ENCODE results near the gene NDUFB5. TPM values are rescaled to one million over a fixed set of nuclear protein-coding genes. Genes with fewer than 3 reads are reported as not detected.

Gene NDUFB5
- total RNA-seq, 1 experiment from 2014 or later: 95.6 TPM

DNA sequence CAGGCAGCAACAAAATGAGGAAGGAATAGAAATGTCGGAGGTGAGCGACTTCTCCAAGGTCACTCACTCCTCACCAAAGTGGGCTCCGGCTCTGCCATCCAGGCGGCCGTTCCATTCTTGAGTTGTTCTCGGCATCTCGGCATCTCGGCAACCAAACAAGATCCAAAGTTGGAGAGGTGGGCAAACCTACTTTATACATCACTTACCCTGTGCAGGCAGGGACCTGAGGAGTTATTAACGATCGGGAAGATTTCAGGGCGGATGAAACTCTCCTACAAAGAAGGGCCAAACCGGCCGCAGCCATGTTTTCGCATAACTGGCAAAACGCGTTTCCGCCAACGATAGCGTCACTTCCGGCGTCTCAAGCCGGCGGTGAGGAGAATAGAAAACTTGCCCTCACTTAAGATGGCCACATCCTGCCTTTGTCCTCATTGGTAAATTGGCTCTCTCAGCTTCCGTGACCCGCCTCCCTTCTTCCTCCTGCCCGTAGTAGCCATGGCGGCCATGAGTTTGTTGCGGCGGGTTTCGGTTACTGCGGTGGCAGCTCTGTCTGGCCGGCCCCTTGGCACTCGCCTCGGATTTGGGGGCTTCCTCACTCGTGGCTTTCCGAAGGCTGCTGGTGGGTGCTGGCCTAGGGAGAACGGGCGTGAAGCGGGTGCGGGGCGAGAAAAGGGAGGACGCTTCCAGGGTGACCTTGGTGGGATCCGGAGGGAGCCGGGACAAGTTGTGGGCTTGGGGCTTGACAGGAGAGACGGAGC, at the start of gene NDUFB5, which contains the start of gene MRPL47 (continued):
- TF ChIP-seq GABPB1 (CRISPR knock-in tag; IDR thresholded peaks at IDR 0.05): peak; percentile 67
- TF ChIP-seq KAT7 (CRISPR knock-in tag; IDR thresholded peaks at IDR 0.05; ENCODE audit: borderline replicate concordance): no peak
- TF ChIP-seq, protein P1, sequence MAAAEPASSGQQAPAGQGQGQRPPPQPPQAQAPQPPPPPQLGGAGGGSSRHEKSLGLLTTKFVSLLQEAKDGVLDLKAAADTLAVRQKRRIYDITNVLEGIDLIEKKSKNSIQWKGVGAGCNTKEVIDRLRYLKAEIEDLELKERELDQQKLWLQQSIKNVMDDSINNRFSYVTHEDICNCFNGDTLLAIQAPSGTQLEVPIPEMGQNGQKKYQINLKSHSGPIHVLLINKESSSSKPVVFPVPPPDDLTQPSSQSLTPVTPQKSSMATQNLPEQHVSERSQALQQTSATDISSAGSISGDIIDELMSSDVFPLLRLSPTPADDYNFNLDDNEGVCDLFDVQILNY (CRISPR knock-in tag; IDR thresholded peaks at IDR 0.05): 0 out of 2 replicates have a peak, but pooled peaks have one; percentile 24
- TF ChIP-seq, protein P2, sequence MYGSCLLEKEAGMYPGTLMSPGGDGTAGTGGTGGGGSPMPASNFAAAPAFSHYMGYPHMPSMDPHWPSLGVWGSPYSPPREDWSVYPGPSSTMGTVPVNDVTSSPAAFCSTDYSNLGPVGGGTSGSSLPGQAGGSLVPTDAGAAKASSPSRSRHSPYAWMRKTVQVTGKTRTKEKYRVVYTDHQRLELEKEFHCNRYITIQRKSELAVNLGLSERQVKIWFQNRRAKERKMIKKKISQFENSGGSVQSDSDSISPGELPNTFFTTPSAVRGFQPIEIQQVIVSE (CRISPR knock-in tag; IDR thresholded peaks at IDR 0.05; ENCODE audit: borderline replicate concordance): no peak
- TF ChIP-seq, protein P3, sequence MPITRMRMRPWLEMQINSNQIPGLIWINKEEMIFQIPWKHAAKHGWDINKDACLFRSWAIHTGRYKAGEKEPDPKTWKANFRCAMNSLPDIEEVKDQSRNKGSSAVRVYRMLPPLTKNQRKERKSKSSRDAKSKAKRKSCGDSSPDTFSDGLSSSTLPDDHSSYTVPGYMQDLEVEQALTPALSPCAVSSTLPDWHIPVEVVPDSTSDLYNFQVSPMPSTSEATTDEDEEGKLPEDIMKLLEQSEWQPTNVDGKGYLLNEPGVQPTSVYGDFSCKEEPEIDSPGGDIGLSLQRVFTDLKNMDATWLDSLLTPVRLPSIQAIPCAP (CRISPR knock-in tag; IDR thresholded peaks at IDR 0.05): no peak
- no peak for TF ChIP-seq CBFB (CRISPR knock-in tag; IDR thresholded peaks at IDR 0.05; ENCODE audit: low read depth)
- TF ChIP-seq, protein P4, sequence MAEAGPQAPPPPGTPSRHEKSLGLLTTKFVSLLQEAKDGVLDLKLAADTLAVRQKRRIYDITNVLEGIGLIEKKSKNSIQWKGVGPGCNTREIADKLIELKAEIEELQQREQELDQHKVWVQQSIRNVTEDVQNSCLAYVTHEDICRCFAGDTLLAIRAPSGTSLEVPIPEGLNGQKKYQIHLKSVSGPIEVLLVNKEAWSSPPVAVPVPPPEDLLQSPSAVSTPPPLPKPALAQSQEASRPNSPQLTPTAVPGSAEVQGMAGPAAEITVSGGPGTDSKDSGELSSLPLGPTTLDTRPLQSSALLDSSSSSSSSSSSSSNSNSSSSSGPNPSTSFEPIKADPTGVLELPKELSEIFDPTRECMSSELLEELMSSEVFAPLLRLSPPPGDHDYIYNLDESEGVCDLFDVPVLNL (CRISPR knock-in tag; IDR thresholded peaks at IDR 0.05; ENCODE audit: borderline replicate concordance, low read depth): no peak
- TF ChIP-seq, protein P5, sequence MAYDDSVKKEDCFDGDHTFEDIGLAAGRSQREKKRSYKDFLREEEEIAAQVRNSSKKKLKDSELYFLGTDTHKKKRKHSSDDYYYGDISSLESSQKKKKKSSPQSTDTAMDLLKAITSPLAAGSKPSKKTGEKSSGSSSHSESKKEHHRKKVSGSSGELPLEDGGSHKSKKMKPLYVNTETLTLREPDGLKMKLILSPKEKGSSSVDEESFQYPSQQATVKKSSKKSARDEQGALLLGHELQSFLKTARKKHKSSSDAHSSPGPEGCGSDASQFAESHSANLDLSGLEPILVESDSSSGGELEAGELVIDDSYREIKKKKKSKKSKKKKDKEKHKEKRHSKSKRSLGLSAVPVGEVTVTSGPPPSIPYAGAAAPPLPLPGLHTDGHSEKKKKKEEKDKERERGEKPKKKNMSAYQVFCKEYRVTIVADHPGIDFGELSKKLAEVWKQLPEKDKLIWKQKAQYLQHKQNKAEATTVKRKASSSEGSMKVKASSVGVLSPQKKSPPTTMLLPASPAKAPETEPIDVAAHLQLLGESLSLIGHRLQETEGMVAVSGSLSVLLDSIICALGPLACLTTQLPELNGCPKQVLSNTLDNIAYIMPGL (CRISPR knock-in tag; IDR thresholded peaks at IDR 0.05): peak; percentile 26; the same call in 1 of the 2 replicates
- TF ChIP-seq, protein P6, sequence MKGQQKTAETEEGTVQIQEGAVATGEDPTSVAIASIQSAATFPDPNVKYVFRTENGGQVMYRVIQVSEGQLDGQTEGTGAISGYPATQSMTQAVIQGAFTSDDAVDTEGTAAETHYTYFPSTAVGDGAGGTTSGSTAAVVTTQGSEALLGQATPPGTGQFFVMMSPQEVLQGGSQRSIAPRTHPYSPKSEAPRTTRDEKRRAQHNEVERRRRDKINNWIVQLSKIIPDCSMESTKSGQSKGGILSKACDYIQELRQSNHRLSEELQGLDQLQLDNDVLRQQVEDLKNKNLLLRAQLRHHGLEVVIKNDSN (CRISPR knock-in tag; IDR thresholded peaks at IDR 0.05): 0 out of 2 replicates have a peak, but pooled peaks have one; percentile 16
- TF ChIP-seq, protein P7, sequence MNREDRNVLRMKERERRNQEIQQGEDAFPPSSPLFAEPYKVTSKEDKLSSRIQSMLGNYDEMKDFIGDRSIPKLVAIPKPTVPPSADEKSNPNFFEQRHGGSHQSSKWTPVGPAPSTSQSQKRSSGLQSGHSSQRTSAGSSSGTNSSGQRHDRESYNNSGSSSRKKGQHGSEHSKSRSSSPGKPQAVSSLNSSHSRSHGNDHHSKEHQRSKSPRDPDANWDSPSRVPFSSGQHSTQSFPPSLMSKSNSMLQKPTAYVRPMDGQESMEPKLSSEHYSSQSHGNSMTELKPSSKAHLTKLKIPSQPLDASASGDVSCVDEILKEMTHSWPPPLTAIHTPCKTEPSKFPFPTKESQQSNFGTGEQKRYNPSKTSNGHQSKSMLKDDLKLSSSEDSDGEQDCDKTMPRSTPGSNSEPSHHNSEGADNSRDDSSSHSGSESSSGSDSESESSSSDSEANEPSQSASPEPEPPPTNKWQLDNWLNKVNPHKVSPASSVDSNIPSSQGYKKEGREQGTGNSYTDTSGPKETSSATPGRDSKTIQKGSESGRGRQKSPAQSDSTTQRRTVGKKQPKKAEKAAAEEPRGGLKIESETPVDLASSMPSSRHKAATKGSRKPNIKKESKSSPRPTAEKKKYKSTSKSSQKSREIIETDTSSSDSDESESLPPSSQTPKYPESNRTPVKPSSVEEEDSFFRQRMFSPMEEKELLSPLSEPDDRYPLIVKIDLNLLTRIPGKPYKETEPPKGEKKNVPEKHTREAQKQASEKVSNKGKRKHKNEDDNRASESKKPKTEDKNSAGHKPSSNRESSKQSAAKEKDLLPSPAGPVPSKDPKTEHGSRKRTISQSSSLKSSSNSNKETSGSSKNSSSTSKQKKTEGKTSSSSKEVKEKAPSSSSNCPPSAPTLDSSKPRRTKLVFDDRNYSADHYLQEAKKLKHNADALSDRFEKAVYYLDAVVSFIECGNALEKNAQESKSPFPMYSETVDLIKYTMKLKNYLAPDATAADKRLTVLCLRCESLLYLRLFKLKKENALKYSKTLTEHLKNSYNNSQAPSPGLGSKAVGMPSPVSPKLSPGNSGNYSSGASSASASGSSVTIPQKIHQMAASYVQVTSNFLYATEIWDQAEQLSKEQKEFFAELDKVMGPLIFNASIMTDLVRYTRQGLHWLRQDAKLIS (CRISPR knock-in tag; IDR thresholded peaks at IDR 0.05; ENCODE audit: borderline replicate concordance): no peak; the same call in 1 of the 2 replicates
- TF ChIP-seq, protein P8, sequence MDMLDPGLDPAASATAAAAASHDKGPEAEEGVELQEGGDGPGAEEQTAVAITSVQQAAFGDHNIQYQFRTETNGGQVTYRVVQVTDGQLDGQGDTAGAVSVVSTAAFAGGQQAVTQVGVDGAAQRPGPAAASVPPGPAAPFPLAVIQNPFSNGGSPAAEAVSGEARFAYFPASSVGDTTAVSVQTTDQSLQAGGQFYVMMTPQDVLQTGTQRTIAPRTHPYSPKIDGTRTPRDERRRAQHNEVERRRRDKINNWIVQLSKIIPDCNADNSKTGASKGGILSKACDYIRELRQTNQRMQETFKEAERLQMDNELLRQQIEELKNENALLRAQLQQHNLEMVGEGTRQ (CRISPR knock-in tag; IDR thresholded peaks at IDR 0.05): 0 out of 2 replicates have a peak, but pooled peaks have one; percentile 16
- peak; percentile 94 for TF ChIP-seq FOXK1 (CRISPR knock-in tag; IDR thresholded peaks at IDR 0.05)
- TF ChIP-seq, protein P9, sequence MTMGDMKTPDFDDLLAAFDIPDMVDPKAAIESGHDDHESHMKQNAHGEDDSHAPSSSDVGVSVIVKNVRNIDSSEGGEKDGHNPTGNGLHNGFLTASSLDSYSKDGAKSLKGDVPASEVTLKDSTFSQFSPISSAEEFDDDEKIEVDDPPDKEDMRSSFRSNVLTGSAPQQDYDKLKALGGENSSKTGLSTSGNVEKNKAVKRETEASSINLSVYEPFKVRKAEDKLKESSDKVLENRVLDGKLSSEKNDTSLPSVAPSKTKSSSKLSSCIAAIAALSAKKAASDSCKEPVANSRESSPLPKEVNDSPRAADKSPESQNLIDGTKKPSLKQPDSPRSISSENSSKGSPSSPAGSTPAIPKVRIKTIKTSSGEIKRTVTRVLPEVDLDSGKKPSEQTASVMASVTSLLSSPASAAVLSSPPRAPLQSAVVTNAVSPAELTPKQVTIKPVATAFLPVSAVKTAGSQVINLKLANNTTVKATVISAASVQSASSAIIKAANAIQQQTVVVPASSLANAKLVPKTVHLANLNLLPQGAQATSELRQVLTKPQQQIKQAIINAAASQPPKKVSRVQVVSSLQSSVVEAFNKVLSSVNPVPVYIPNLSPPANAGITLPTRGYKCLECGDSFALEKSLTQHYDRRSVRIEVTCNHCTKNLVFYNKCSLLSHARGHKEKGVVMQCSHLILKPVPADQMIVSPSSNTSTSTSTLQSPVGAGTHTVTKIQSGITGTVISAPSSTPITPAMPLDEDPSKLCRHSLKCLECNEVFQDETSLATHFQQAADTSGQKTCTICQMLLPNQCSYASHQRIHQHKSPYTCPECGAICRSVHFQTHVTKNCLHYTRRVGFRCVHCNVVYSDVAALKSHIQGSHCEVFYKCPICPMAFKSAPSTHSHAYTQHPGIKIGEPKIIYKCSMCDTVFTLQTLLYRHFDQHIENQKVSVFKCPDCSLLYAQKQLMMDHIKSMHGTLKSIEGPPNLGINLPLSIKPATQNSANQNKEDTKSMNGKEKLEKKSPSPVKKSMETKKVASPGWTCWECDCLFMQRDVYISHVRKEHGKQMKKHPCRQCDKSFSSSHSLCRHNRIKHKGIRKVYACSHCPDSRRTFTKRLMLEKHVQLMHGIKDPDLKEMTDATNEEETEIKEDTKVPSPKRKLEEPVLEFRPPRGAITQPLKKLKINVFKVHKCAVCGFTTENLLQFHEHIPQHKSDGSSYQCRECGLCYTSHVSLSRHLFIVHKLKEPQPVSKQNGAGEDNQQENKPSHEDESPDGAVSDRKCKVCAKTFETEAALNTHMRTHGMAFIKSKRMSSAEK (CRISPR knock-in tag; IDR thresholded peaks at IDR 0.05; ENCODE audit: borderline replicate concordance): no peak
- TF ChIP-seq ZNF121 (CRISPR knock-in tag; IDR thresholded peaks at IDR 0.05): no peak
- peak; percentile 66 for TF ChIP-seq NFYB (CRISPR knock-in tag; conservative IDR thresholded peaks at IDR 0.05; ENCODE audit: low read depth)
- TF ChIP-seq, protein P10, sequence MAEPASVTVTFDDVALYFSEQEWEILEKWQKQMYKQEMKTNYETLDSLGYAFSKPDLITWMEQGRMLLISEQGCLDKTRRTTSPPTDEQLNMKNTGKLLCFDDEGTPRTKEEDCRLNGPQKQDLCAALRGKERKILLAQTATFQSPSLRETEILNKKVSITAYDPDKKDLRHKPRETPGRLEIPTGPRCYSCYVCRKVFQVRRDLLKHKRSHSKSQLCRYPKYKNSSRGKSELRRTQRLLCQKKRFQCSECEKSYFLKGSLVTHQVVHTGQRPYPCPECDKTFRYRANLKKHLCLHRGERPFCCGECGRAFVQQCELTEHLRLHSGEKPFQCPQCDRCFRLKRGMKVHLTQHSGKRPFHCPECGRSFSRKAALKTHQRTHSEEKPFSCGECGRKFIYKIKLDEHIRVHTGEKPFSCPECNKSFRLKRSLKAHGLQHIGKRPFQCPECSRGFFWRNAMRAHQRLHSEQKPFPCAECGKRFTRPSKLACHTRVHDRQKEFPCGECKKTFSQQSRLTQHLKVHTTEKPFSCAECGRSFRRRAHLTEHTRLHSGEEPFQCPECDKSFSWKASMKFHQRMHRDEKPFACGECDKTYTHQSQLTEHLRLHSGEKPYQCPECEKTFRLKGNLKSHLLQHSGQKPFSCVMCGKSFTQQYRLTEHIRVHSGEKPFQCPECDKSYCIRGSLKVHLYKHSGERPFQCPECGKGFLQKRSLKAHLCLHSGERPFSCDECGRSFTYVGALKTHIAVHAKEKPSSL (CRISPR knock-in tag; conservative IDR thresholded peaks at IDR 0.05): no peak
- TF ChIP-seq SMAD4 (CRISPR knock-in tag; IDR thresholded peaks at IDR 0.05): no peak
- TF ChIP-seq RELA (CRISPR knock-in tag; IDR thresholded peaks at IDR 0.05; ENCODE audit: borderline replicate concordance): no peak

Measured in WTC11 (cell line).